Activated T-helper 2 cell treated with anti-CD3 and anti-CD28 coated beads, Interferon-gamma antibody, Interleukin-2, Interleukin-4, amounts not matched to agents 10 μg/mL and 5 μg/mL and 100 μg/mL, durations not matched to agents 14 hours and 24 hours and 36 hours (primary cell): ENCODE measurements around the gene COBL. TPM values are rescaled to one million over a fixed set of nuclear protein-coding genes. Genes with fewer than 3 reads are reported as not detected.
A peak's percentile ranks its signal among the peaks of the same experiment; 100 is the strongest.

Experiments used
- DNase-seq: peaks from one replicate; pipeline ENCODE4 v3.0.0; 2021; ENCODE audit warnings: low spot score
- H3K27ac Mint-ChIP-seq: one replicate; pipeline ENCODE4 v1.8.0; 2021; ENCODE audit warnings: mixed read lengths
- H3K27me3 Mint-ChIP-seq: one replicate; pipeline ENCODE4 v1.8.0; 2021; ENCODE audit warnings: low read depth, mixed read lengths
- H3K36me3 Mint-ChIP-seq: one replicate; pipeline ENCODE4 v1.8.0; 2021; ENCODE audit warnings: low read depth, mixed read lengths
- H3K4me1 Mint-ChIP-seq: one replicate; pipeline ENCODE4 v1.8.0; 2021; ENCODE audit warnings: low read depth, mixed read lengths
- H3K4me3 Mint-ChIP-seq: one replicate; pipeline ENCODE4 v1.8.0; 2021; ENCODE audit warnings: low read depth, mild to moderate bottlenecking, moderate library complexity, mixed read lengths
- H3K9me3 Mint-ChIP-seq: one replicate; pipeline ENCODE4 v1.8.0; 2021; ENCODE audit warnings: mixed read lengths
- intact Hi-C: fragments of 100-400 bp; cut with micrococcal nuclease; formaldehyde crosslinking; loops from one replicate; pipeline ENCODE4 v1.15.1; 2023
- total RNA-seq: library from RNA; stranded (reverse); gene quantifications from 2 replicates; pipeline ENCODE4 v1.2.3, GENCODE V29; 2022

The COBL gene
- total RNA-seq, 1 donor from 2014 or later = not detected

DNA sequence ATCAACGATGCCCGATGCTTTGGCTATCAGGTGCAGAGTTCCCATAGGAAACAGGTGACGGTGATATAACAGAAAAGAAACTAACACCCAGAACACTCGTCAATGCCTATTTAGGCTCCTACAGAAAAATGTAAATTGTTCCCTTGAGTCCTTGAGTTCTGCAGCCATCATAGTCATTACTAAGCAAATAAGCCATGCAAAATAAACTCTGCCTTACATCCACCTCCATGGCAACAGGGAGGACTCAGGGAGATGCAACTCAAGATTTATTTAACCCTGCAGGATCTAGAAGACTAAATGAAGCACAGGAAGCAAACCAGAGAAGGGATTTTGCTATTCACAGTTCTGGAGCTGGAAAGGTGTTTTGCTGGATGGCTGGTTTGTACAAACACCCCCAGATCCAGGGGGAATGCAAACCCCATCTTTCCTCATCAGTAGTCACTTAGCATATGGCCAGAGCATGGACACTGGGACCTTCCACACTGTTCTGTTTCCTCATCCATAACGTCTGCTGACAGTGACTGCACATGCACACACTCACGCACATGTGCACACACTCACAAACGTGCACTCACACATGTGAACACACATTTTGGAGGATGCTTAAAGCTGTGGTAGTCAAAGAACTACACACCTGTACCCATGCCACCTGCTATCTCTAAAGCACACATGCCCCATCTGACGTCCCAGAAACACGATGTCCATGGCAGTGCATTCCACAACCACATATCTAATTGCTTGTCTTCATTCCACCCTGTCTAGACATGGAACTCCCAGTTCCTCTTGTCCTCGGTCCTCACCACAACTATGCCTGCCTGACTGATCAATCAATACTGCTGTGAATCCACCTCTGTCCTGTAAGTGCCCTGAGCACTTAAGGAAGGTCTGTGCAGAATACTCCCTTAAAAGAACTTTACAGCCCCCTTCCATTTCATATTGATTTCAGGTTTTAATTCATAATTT is 178.2 kb downstream of the COBL start:
- no peak for DNase-seq
- Mint-ChIP-seq H3K4me3 (no peak overlapping the region), H3K9me3 (no peaks in the 10 kb centered on the region), H3K36me3 (no peaks in the 10 kb centered on the region), H3K4me1 (peaks cover 23% of the 10 kb centered on the region), H3K27me3 (peaks cover 9% of the 10 kb centered on the region), H3K27ac (no peak overlapping the region)
- intact Hi-C loops = no loop called here

DNA sequence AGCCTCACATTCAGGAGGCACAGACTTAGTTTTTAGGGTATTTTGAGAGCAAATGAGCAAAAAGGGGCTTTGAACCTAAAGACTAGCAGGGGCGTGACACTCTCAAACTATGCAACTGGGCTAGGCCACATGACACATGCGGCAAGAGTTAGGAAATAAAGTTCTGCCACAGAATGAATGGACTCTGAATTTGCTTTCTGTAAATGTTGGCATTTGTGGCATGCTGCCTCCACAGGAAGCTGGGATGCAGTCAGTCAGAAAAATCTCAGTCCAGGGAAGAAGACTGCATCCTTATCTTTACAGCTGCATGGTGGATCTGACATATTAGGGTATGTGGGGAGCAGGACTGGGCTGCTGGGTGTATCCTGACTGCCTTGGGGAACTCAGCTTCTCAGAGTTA is 181.0 kb downstream of the COBL start:
- intact Hi-C loops = no loop called here

DNA sequence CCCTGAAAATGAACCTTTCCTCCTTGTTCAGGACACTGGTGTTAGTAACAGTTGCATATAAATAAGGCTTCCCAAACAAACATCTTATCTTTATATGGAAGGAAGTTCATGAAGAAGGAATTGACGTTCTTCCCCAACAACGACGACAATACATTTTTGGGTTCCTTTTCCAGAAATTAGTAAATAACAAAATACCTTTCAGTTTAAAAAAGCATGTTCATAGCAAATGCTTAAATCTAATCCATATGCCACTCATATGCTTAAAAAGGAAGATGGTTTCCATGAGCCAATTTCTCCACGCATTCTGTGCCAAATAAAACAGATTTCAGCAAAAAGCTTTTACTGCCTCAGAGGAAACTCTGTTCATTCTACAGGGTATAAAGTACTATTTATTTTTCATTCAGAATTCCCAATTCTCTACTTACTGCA is 182.6 kb downstream of the COBL start:
- no peak for DNase-seq
- Mint-ChIP-seq H3K27me3 (no peaks in the 10 kb centered on the region), H3K36me3 (no peaks in the 10 kb centered on the region), H3K9me3 (no peaks in the 10 kb centered on the region), H3K27ac (no peak overlapping the region), H3K4me1 (no peaks in the 10 kb centered on the region), H3K4me3 (no peak overlapping the region)
- intact Hi-C loops = no loop called here

More for the DNA sequence above, 181.0 kb downstream of the COBL start:
- DNase-seq = no peak
- no peaks in the 10 kb centered on the region for H3K36me3 Mint-ChIP-seq
- no peaks in the 10 kb centered on the region for H3K27me3 Mint-ChIP-seq
- H3K4me3 Mint-ChIP-seq = no peak overlapping the region
- H3K27ac Mint-ChIP-seq = no peak overlapping the region
- H3K9me3 Mint-ChIP-seq = no peaks in the 10 kb centered on the region
- H3K4me1 Mint-ChIP-seq = peaks cover 13% of the 10 kb centered on the region

DNA sequence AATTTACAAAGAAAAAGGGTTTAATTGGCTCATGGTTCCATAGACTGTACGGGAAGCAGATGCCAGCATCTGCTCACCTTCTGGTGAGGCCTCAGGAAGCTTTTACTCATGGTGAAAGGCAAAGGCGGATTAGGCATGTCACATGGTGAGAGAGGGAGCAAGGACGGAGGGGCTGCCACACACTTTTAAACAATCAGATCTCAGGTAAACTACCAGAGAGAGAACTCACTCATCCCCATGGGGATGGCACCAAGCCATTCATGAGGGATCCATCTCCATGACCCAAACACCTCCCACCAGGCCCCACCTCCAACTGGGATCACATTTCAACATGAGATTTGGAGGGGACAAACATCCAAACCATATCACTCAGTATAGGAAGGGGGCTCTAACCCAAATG is 183.9 kb downstream of the COBL start:
- Mint-ChIP-seq H3K9me3 (no peaks in the 10 kb centered on the region), H3K27me3 (peaks cover 2% of the 10 kb centered on the region), H3K27ac (no peak overlapping the region), H3K36me3 (no peaks in the 10 kb centered on the region), H3K4me3 (no peak overlapping the region), H3K4me1 (no peaks in the 10 kb centered on the region)
- intact Hi-C loops = no loop called here
- DNase-seq = no peak

DNA sequence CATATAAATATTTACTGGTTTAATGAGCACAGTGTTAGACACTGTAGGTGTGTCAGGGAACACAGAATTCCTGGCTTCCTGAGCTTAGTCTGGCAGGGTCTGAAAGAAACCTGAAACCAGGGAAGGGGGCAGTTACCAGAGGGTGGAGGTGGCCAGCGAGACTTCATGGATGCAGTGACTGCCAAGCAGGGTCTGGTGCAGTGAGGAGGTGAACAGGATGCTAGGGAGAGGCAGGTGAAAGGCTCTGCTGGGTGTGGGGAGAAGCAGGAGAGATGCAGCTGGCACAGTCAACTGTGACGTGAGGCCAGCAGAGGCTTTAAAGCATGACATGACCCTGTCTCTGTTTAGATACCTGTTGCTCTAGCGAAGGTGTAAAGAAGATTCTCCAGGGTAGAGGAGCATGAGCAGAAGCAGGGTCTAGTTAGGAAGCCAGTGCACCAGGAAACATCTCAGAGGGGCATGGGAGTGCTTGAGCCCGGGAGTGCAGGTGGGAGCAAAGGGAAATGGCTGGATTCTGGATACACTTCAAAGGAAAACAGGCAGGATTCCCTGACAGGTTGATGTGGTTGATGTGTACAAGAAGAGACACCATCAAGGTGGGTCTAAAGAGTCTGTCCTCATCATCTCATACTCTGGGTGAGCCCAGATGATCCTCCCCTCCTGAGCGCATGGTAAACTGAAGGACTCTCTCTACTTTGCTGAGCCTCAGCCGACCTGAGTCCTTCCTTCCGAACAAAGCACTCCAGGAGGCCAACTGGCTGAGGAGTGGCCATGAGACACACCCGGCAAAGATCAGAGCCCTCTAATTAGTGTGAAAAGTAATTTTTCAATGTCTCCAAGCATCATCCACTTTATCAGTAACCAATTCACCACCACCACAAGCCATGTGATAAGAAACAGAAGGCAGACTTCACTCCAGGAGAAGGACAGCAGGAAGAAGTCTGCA is 186.8 kb downstream of the COBL start:
- Mint-ChIP-seq H3K36me3 (no peaks in the 10 kb centered on the region), H3K27ac (no peak overlapping the region), H3K4me3 (no peak overlapping the region), H3K4me1 (no peaks in the 10 kb centered on the region), H3K9me3 (no peaks in the 10 kb centered on the region), H3K27me3 (peaks cover 2% of the 10 kb centered on the region)
- DNase-seq = no peak
- intact Hi-C loops = loop anchor here (10.0 kb wide), 2 partner anchors 785 to 985 kb away; no protein-coding TSS in a partner anchor

DNA sequence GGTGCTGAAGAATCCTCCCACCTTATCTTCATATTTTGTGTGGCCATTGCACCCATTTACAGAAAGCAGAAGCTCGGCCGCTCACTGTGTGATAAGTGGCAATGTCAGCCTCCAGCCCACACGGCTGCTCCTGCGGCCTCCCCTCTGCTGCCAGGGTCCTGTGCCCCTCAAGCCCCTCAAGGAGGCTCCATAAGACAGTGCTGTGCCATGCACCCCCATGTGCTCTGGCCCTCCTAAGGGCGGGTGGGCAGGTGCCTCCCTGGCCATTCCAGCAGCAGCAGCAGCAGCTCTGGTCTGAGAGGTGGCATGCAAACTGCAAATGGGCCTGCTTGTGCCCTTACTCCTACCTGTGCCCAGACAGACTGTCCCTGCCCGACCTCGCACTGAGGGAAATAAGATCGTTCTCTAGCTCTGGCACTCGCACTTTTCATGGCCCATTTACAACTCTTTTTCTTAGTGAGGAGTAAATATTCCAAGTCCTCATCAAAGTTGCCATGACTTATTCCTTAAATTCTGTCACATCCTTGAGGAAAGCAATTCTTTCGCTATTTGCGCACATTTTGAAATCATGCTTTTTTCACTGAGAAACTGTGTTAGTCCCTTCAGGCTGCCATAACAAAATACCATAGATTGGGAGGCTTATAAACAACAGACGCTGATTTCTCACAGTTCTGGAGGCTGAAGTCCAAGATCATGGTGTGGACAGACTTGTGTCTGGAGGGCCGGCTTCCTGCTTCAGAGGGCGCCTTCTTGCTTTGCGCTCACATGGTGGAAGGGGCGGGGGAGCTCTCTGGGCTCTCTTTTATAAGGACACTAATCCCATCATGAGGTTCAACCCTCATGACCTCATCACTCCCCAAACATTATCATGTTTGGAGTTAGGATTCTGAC is 187.8 kb downstream of the COBL start:
- Mint-ChIP-seq H3K4me3 (no peak overlapping the region), H3K27ac (no peak overlapping the region), H3K4me1 (peaks cover 2% of the 10 kb centered on the region), H3K9me3 (no peaks in the 10 kb centered on the region), H3K27me3 (peaks cover 2% of the 10 kb centered on the region), H3K36me3 (no peaks in the 10 kb centered on the region)
- intact Hi-C loops = loop anchor here (10.0 kb wide), 2 partner anchors 784 to 984 kb away; no protein-coding TSS in a partner anchor
- no peak for DNase-seq

DNA sequence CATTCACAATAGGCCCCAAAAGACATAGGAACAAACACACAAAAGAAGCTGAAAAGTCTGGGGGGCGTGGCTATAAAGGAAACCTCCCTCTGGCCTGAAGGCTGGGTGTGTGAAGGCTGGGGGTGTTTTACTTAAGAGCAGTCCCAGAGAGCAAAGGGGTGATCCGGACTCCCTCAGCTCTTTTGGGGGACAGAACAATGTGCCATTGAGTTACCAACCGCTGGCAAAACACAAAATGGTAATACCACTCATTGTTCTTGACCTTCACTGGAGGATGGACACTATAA is 189.0 kb downstream of the COBL start:
- DNase-seq = no peak
- Mint-ChIP-seq H3K4me3 (no peak overlapping the region), H3K36me3 (no peaks in the 10 kb centered on the region), H3K27ac (no peak overlapping the region), H3K4me1 (peaks cover 12% of the 10 kb centered on the region), H3K9me3 (no peaks in the 10 kb centered on the region), H3K27me3 (peaks cover 2% of the 10 kb centered on the region)
- intact Hi-C loops = loop anchor here (10.0 kb wide), 2 partner anchors 783 to 983 kb away; no protein-coding TSS in a partner anchor

DNA sequence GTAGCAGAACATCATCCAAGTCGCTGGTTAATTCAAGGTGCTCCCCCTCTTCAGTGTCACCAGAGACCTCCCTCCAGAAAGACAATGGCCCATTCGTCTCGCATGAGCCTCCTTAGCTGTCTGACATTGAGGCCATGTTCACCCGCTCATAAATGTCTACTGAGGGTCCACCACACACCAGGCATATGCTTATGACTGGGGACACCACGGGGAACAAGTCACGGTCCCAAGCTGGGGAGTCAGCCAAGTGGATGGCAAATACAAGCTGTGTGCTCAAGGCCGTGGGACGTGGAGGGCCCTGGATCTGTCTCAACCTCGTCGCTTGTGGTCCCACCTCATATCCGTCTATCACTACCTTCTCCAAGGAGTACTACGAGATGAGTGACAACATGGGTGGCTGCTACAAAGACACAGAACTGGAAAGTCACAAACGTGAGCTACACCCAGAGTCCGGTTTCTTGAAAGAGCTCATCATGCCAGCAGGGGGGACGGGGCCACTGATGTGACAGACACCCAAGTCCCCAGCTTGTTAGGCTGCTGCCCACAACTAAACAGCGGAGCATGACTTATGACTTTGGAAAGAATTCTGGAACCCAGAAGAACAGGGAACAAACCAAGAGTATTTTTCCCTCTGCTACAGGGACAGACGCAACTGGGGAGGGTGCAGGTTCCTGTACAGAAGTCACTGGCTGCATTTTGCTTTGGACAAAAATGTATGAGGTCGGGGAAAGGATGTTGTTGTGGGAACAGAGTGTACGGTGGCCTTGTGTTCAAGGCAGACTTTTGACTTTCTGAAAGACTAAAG is 189.6 kb downstream of the COBL start:
- intact Hi-C loops = loop anchor here (10.0 kb wide), 2 partner anchors 782 to 982 kb away; no protein-coding TSS in a partner anchor
- Mint-ChIP-seq H3K27me3 (peaks cover 2% of the 10 kb centered on the region), H3K9me3 (no peaks in the 10 kb centered on the region), H3K4me3 (no peak overlapping the region), H3K36me3 (no peaks in the 10 kb centered on the region), H3K27ac (no peak overlapping the region), H3K4me1 (peaks cover 17% of the 10 kb centered on the region)
- DNase-seq = no peak

DNA sequence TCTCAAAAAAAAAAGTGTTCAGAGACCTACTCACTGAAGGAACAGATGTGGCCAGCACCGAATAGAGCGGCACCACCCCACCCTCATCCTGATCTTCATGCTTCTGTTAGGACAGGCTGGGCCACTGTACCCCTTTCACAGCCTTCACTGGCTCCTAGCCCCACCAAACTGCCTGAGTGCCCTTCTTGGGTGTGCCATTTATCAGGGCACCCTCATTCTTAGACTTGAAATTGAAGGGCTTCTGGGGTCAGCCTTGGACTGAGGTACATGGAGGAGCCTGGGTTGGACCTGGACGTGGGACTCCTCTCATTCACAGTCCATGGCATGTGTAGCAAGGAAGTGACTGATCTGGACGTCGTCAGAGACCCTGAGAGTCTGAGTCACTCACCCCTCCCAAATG is 190.3 kb downstream of the COBL start:
- Mint-ChIP-seq H3K27ac (no peak overlapping the region), H3K36me3 (no peaks in the 10 kb centered on the region), H3K4me3 (no peak overlapping the region), H3K9me3 (no peaks in the 10 kb centered on the region), H3K4me1 (peaks cover 24% of the 10 kb centered on the region), H3K27me3 (peaks cover 2% of the 10 kb centered on the region)
- intact Hi-C loops = loop anchor here (10.0 kb wide), 2 partner anchors 782 to 982 kb away; no protein-coding TSS in a partner anchor
- DNase-seq = no peak

DNA sequence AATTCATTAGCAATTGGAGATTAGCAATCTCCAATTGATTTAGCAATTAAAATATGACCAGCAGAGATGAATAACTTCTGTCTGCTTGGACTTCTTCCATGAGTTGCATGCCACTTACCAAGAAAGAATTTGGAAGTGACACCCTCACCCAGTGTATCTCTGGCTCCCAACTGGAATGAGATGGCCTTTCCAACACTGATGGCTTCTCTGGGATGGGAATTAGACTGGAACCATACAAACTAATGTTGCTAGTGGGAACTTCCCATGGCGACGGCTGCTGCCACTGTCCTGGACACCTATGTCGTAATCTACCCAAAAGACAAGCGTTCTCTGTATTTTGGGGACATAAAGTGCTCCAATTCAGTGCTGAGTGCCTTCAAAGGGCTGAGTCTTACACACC is 192.3 kb downstream of the COBL start:
- no peak overlapping the region for H3K4me3 Mint-ChIP-seq
- intact Hi-C loops = loop anchor here (5.0 to 10.0 kb wide), 5 partner anchors 332 to 980 kb away; no protein-coding TSS in a partner anchor
- H3K9me3 Mint-ChIP-seq = no peaks in the 10 kb centered on the region
- H3K27ac Mint-ChIP-seq = no peak overlapping the region
- no peak for DNase-seq
- peaks cover 33% of the 10 kb centered on the region for H3K4me1 Mint-ChIP-seq
- no peaks in the 10 kb centered on the region for H3K36me3 Mint-ChIP-seq
- H3K27me3 Mint-ChIP-seq = peaks cover 2% of the 10 kb centered on the region

DNA sequence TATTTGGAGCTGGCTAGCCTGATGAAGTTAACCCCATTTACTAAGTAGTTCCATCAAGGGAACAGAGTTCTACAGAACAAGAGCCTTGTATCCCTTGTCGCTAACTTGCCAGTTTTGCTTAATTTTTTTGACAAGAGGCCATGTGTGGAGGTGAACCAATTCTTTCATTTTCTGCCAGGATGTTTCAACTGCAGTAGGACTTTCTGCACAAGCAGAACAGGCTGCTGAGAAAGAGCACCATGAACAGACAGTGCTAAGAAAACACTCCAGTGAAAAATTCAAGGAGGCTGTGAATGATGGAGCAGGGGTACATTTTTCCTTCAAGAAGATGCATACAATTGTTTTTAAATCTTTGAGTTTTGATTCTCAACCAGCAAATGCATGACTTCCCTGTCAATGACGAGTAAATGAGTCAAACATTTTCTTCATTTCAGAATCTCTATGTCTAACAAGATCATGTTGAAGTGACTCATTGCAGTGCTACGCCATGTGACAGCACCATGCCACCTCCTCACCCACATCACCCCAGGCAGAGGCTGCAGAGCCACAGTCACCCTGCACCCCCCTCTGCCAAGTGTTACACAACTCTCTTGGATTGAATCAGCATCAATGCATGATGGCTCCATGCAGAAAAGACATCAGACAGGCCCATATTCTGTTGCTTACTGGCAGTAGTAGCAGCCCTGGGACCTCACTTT is 193.1 kb downstream of the COBL start:
- peak; percentile 38 for DNase-seq

More for the DNA sequence above, 193.1 kb downstream of the COBL start:
- Mint-ChIP-seq H3K27ac (peak overlapping the region; percentile 90), H3K9me3 (no peaks in the 10 kb centered on the region), H3K36me3 (no peaks in the 10 kb centered on the region), H3K4me3 (no peak overlapping the region), H3K4me1 (peaks cover 33% of the 10 kb centered on the region), H3K27me3 (peaks cover 2% of the 10 kb centered on the region)
- intact Hi-C loops = loop anchor here (1.0 to 10.0 kb wide), 8 partner anchors 18 to 979 kb away; no protein-coding TSS in a partner anchor
